ACC112 (cell line): Measurements from ENCODE around the gene EPHB2.
"Not testable (repeated sequence)": the region's sequence is repeated elsewhere in the genome, so short reads cannot be mapped to it uniquely, and the experiment has no call there.

ENCODE experiments used
- H2AFZ ChIP-seq: fragments of 200-600 bp; sonication (generic); one replicate; pipeline ENCODE4 v1.6.0; 2017; ENCODE audit warnings: antibody characterized with exemption, low read length; ENCODE audit not compliant: unreplicated experiment
- H3K27ac ChIP-seq: fragments of 200-600 bp; sonication (generic); 2 replicates; pipeline ENCODE4 v1.5.1; 2014; ENCODE audit warnings: low read depth, mild to moderate bottlenecking, antibody characterized with exemption, low read length, moderate library complexity
- H3K27me3 ChIP-seq: fragments of 200-600 bp; sonication (generic); 2 replicates; pipeline ENCODE4 v1.6.1; 2014; ENCODE audit warnings: mild to moderate bottlenecking, antibody characterized with exemption, low read length, moderate library complexity, mixed read lengths; ENCODE audit not compliant: insufficient read depth
- H3K36me3 ChIP-seq: fragments of 200-600 bp; sonication (generic); 2 replicates; pipeline ENCODE4 v1.6.1; 2016; ENCODE audit warnings: mild to moderate bottlenecking, antibody characterized with exemption, low read length, moderate library complexity, mixed read lengths; ENCODE audit not compliant: insufficient read depth
- H3K4me1 ChIP-seq: fragments of 200-600 bp; sonication (generic); one replicate; pipeline ENCODE4 v1.6.1; 2016; ENCODE audit warnings: low read length, mixed read lengths; ENCODE audit not compliant: insufficient read depth, unreplicated experiment, control insufficient read depth
- H3K4me3 ChIP-seq: fragments of 200-600 bp; sonication (generic); 2 replicates; pipeline ENCODE4 v1.5.1; 2014; ENCODE audit warnings: mild to moderate bottlenecking, low read depth, low read length
- H3K79me2 ChIP-seq: fragments of 200-600 bp; sonication (generic); one replicate; pipeline ENCODE4 v1.6.0; 2016; ENCODE audit warnings: low read length; ENCODE audit not compliant: control insufficient read depth, unreplicated experiment, insufficient read depth

The EPHB2 gene

DNA sequence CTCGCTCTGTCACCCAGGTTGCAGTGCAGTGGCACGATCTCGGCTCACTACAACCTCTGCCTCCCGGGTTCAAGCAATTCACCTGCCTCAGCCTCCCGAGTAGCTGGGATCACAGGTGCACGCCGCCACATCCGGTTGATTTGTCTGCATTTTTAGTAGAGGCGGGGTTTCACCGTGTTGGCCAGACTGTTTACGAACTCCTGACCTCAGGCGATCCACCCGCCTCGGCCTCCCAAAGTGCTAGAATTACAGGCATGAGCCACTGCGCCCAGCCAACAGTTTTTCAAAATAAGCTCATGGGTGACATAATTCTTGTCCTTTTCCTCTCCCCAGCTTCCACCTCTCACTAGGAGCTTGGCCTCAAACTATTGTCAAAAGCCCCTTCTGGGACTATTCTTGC, 34.5 kb upstream of the EPHB2 start:
- peaks cover 15% of the 10 kb centered on the region for H3K27me3 ChIP-seq

GRCh38 chr1:22676916-22677583, 33.6 kb upstream of the EPHB2 start:
- Histone ChIP-seq H3K79me2 (no peaks in the 10 kb centered on the region), H3K4me3 (no peak overlapping the region), H3K27ac (no peak overlapping the region), H2AFZ (no peak overlapping the region), H3K4me1 (no peaks in the 10 kb centered on the region), H3K36me3 (no peaks in the 10 kb centered on the region), H3K27me3 (peaks cover 8% of the 10 kb centered on the region; the same call in 1 of the 2 replicates)

More for the DNA sequence above, 34.5 kb upstream of the EPHB2 start:
- H3K79me2 ChIP-seq, H3K36me3 ChIP-seq, H3K4me3 ChIP-seq, H3K4me1 ChIP-seq, H2AFZ ChIP-seq, H3K27ac ChIP-seq: not testable (repeated sequence)

GRCh38 chr1:22677931-22678896, 32.4 kb upstream of the EPHB2 start:
- H3K4me1 ChIP-seq: no peaks in the 10 kb centered on the region
- H2AFZ ChIP-seq: no peak overlapping the region
- H3K27me3 ChIP-seq: no peaks in the 10 kb centered on the region
- H3K27ac ChIP-seq: no peak overlapping the region
- H3K36me3 ChIP-seq: no peaks in the 10 kb centered on the region
- no peaks in the 10 kb centered on the region for H3K79me2 ChIP-seq
- H3K4me3 ChIP-seq: no peak overlapping the region

DNA sequence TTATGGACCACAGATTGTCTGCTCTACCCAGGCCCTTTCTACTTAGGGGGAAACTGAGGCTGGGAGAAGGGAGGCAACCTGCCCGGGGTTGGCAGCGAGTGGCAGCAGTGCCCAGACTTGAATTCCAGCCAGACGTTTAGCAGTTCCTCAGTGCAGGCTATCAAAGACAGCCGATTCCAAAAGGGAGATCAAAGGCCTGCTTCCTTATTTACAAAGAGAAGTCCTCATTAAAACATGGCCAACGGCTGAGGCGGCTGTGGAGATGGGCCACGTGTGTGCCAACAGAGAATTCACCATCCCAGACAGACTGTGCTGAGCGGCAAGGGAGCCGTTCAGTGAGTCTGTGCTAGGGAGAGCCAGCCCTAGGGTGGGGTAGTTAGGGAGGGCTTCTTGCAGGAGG, 29.9 kb upstream of the EPHB2 start:
- Histone ChIP-seq H3K36me3 (no peaks in the 10 kb centered on the region), H3K4me3 (no peak overlapping the region), H3K27ac (no peak overlapping the region), H3K27me3 (no peaks in the 10 kb centered on the region), H3K4me1 (no peaks in the 10 kb centered on the region), H2AFZ (no peak overlapping the region), H3K79me2 (no peaks in the 10 kb centered on the region)

- Histone ChIP-seq H3K79me2 (no peaks in the 10 kb centered on the region), H3K4me1 (no peaks in the 10 kb centered on the region), H3K27ac (no peak overlapping the region), H2AFZ (no peak overlapping the region), H3K4me3 (no peak overlapping the region), H3K27me3 (no peaks in the 10 kb centered on the region), H3K36me3 (no peaks in the 10 kb centered on the region)
These were observed 28.9 kb upstream of the EPHB2 start for GRCh38 chr1:22681556-22682276.

DNA sequence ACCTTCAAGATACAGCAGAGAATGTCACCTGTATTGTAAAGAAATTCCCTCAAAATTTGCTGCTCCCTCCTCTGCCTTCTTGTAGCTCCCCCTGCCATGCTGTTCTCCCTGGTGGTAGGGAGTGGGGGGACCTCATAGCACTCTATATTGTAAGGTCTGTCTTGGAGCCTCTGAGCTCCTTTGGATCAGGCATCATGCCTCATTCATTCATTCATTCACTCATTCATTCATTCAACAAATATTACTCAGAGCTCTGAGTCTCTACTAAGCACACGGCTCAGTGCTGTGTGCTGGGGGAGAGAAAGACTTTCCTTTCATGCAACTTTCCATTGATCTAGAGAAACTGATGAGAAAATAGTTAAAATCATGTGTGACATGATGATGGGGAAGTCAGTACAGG, 27.1 kb upstream of the EPHB2 start:
- Histone ChIP-seq H3K27me3 (no peaks in the 10 kb centered on the region), H3K36me3 (no peaks in the 10 kb centered on the region), H3K79me2 (no peaks in the 10 kb centered on the region), H3K4me3 (no peak overlapping the region), H3K27ac (no peak overlapping the region), H2AFZ (no peak overlapping the region), H3K4me1 (no peaks in the 10 kb centered on the region)

- H2AFZ ChIP-seq: no peak overlapping the region
- peaks cover 7% of the 10 kb centered on the region for H3K4me1 ChIP-seq
- no peaks in the 10 kb centered on the region for H3K36me3 ChIP-seq
- no peak overlapping the region for H3K4me3 ChIP-seq
- no peaks in the 10 kb centered on the region for H3K27me3 ChIP-seq
- no peak overlapping the region for H3K27ac ChIP-seq
- H3K79me2 ChIP-seq: no peaks in the 10 kb centered on the region
These were observed 25.0 kb upstream of the EPHB2 start for GRCh38 chr1:22685591-22686059.

GRCh38 chr1:22687191-22687590, 23.4 kb upstream of the EPHB2 start:
- Histone ChIP-seq H3K4me3 (no peak overlapping the region), H3K27ac (no peak overlapping the region), H3K36me3 (no peaks in the 10 kb centered on the region), H3K27me3 (no peaks in the 10 kb centered on the region), H3K79me2 (no peaks in the 10 kb centered on the region), H2AFZ (no peak overlapping the region), H3K4me1 (peaks cover 7% of the 10 kb centered on the region)

DNA sequence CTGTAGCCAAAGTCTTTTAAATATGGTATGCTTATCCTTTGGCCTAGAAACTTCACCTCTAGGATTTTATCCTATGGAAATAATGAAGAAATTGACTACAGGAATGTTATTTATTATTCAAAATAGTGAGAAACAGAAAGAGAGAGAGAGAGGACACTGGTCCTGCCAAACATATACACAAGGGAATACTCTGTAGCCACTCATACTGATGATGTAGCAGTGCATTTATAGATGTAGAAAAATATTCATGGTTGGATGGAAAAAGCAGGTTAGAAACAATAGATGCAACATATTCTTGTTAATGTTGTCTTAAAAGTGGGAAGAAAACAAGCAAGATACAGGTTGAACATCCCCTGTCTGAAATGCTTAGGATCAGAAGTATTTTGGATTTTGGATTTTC, 22.2 kb upstream of the EPHB2 start:
- no peaks in the 10 kb centered on the region for H3K36me3 ChIP-seq
- H3K27ac ChIP-seq: no peak overlapping the region
- H3K4me1 ChIP-seq: peaks cover 7% of the 10 kb centered on the region
- no peaks in the 10 kb centered on the region for H3K27me3 ChIP-seq
- H2AFZ ChIP-seq: no peak overlapping the region
- no peak overlapping the region for H3K4me3 ChIP-seq
- H3K79me2 ChIP-seq: no peaks in the 10 kb centered on the region

DNA sequence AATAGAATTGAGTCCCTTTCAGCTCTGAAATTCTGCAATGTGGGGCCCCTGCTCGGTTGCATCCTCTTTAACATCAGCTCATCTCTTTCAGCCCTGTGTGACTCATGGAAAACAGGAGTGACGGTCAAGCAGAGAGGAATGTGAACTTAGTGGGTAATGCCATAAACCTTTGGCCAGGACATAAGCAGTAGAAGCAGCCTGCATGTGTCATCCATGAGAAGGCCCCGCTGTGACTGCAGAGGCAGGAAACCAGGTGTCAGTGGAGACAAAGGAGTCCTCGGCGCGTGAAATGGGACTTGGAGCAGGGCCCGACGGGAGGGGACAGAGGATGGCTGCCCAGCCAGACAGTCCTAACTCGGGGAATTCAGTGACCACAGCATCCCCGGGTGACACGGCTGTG, 21.1 kb upstream of the EPHB2 start:
- Histone ChIP-seq H3K4me3 (no peak overlapping the region), H3K27me3 (no peaks in the 10 kb centered on the region), H2AFZ (no peak overlapping the region), H3K4me1 (peaks cover 7% of the 10 kb centered on the region), H3K27ac (no peak overlapping the region), H3K36me3 (no peaks in the 10 kb centered on the region), H3K79me2 (no peaks in the 10 kb centered on the region)
